ENCODE data around the gene LKAAEAR1.

DNA sequence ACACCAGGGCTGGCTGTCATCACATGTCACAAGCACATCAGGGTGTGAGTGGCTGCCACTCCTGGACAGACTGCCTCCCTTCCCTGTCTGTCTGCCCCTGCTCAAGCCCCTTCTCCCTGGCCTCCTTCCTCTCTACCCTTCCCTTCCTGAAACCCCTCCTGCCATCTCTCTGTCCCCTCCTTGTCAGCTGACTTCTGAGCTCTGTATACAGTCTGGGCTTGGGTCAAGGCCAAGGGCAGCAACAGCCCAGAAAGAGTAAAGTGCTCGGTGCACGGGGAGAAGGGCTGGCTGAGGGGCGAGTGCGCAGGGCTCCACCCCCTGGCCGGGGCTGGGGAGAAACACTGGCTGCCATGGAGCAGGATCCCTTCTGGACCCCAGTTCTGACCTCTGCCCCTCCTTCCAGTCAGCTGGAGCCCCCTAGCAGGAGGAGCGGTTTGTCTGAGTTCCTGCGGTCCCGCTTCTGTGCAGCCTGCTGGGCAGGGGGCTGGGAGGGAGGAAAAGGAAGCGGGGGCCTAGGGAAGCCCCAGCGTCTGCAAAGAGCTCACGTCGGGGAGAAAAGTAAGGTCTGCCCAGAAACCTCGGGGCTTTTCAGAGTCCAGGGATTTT is 2.0 kb downstream of the LKAAEAR1 start:
- TF ChIP-seq, protein P1, sequence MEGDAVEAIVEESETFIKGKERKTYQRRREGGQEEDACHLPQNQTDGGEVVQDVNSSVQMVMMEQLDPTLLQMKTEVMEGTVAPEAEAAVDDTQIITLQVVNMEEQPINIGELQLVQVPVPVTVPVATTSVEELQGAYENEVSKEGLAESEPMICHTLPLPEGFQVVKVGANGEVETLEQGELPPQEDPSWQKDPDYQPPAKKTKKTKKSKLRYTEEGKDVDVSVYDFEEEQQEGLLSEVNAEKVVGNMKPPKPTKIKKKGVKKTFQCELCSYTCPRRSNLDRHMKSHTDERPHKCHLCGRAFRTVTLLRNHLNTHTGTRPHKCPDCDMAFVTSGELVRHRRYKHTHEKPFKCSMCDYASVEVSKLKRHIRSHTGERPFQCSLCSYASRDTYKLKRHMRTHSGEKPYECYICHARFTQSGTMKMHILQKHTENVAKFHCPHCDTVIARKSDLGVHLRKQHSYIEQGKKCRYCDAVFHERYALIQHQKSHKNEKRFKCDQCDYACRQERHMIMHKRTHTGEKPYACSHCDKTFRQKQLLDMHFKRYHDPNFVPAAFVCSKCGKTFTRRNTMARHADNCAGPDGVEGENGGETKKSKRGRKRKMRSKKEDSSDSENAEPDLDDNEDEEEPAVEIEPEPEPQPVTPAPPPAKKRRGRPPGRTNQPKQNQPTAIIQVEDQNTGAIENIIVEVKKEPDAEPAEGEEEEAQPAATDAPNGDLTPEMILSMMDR (conservative IDR thresholded peaks at IDR 0.05 in 1 of 2, IDR thresholded peaks at IDR 0.05 in 1 of 2; ENCODE audit: extremely low read depth in 1 of 2, insufficient read depth in 1 of 2, low read depth in 1 of 2, low read length in 2 of 2) = no peak
- no peak for TF ChIP-seq EZH2 (IDR thresholded peaks at IDR 0.05; ENCODE audit: borderline replicate concordance, low read length)

Measured in mammary epithelial cell (primary cell).